Measurements from ENCODE around the gene ADAM15. TPM values are rescaled to one million over a fixed set of nuclear protein-coding genes. Genes with fewer than 3 reads are reported as not detected.

Gene ADAM15
- total and polyA plus RNA-seq, 2 of the 8 experiments (the other 6 are each of a cell fraction or from before 2014, with no cell fraction given) = 32.9 to 37.6 TPM

DNA sequence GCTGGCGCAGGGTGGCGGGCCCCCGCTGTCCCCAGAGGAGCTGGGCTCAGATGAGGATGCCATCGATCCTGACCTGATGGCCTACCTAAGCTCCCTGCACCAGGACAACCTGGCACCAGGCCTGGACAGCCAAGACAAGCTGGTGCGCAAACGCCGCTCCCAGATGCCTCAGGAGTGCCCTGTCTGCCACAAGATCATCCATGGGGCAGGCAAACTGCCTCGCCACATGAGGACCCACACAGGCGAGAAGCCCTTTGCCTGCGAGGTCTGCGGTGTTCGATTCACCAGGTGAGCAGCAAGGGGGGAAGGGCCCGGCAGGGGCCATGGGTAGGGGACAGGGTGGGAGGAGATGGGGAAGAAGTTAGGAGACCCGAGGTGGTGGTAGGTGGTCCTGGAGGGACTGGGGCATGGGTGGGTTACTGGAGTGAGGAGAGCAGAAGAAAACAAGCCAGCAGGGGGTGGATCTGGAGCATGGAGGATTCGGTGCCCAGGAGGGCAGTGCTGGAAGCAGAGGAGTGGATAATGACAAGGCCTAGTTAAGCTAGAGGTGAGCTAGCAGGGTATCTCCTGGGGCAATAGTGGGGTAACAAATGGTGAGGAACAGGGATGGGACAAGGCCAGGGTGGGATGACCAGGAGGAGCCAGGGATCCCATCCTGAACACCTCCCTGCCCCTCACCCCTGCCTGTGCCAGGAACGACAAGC lies 35.4 kb upstream of the ADAM15 start:
- H2BK20ac ChIP-seq (ENCODE audit: low read length) = no peak overlapping the region
- no peak overlapping the region for H3K4me2 ChIP-seq (ENCODE audit: insufficient read depth in 1 of 2, low read depth in 2 of 2, low read length in 2 of 2)
- no peak overlapping the region for H3K9ac ChIP-seq (replicated peaks in 1 of 4; ENCODE audit: extremely low read depth in 1 of 4, low read depth in 3 of 4, low read length in 3 of 4)
- no peaks in the 10 kb centered on the region for H3K9me3 ChIP-seq (ENCODE audit: insufficient read depth in 2 of 2, low read depth in 1 of 2, low read length in 1 of 2)
- H3K4me1 ChIP-seq (replicated peaks in 1 of 4; ENCODE audit: control insufficient read depth in 3 of 4, insufficient read depth in 4 of 4, low read length in 3 of 4) = peaks cover 8 to 35% (median 27%) of the 10 kb centered on the region in 4 experiments
- H3K23ac ChIP-seq (ENCODE audit: insufficient read length) = no peak overlapping the region
- no peak overlapping the region for H3K4ac ChIP-seq (replicated peaks; ENCODE audit: insufficient read length, low read depth, low read length)
- H3K36me3 ChIP-seq (ENCODE audit: control insufficient read depth in 2 of 4, insufficient read depth in 4 of 4, low read length in 3 of 4) = peaks cover 0 to 29% (median 13%) of the 10 kb centered on the region in 4 experiments; a peak in 4 of 8 replicates
- peaks cover 3% of the 10 kb centered on the region; the same call in 1 of the 2 replicates for H3K79me1 ChIP-seq (ENCODE audit: low read depth, low read length)
- no peaks in the 10 kb centered on the region for H3K23me2 ChIP-seq (ENCODE audit: low read depth, low read length)
- H3K79me2 ChIP-seq (ENCODE audit: control insufficient read depth in 1 of 2, insufficient read depth in 2 of 2, low read length in 2 of 2) = peaks cover 0 to 9% of the 10 kb centered on the region in 2 experiments; a peak in 2 of 4 replicates
- no peak overlapping the region for H3K56ac ChIP-seq (replicated peaks; ENCODE audit: insufficient read length, low read depth, low read length)
- no peak overlapping the region for H4K5ac ChIP-seq (ENCODE audit: insufficient read length, low read depth, low read length)
- H3K4me3 ChIP-seq (ENCODE audit: extremely low read depth in 1 of 4, insufficient read depth in 2 of 4, low read depth in 3 of 4, low read length in 4 of 4) = no peak overlapping the region
- WGBS, 2 experiments (ENCODE audit: extremely low coverage in 1 of 2, insufficient coverage in 1 of 2, insufficient read length in 1 of 2, insufficient replicate concordance in 2 of 2, low coverage in 1 of 2, low lambda C conversion rate in 2 of 2, missing lambda C conversion rate in 1 of 2) = 97% methylated on average over 12 of the region's 16 CpGs; no CpG with 5 or more reads in 1 of the 2 experiments
- no peak overlapping the region for H2BK15ac ChIP-seq (ENCODE audit: low read length)
- no peaks in the 10 kb centered on the region for H4K20me1 ChIP-seq (replicated peaks in 1 of 2; ENCODE audit: control insufficient read depth in 1 of 2, insufficient read depth in 2 of 2, low read length in 2 of 2)
- H2BK5ac ChIP-seq (ENCODE audit: low read depth, low read length) = 0 out of 2 replicates have a peak overlapping the region, but pooled peaks have one; percentile 56
- no peak overlapping the region for H4K8ac ChIP-seq (ENCODE audit: extremely low read depth, insufficient read depth, low read length)
- 0 out of 2 replicates have a peak overlapping the region, but pooled peaks have one; percentile 32 for H2AK5ac ChIP-seq (ENCODE audit: low read depth, low read length)
- ChIA-PET CTCF (ENCODE audit: partially characterized antibody) (interaction anchor here (0.9 to 18.6 kb wide), 15 partner anchors 9 to 76 kb away, joined by 3 to 354 read pairs (median 7); partner anchors contain the start of genes ADAM15, DCST1, DCST2 and EFNA4), POLR2A (ENCODE audit: partially characterized antibody) (interaction anchor here (0.7 to 14.8 kb wide), 9 partner anchors 10 to 52 kb away, joined by 3 to 128 read pairs (median 9); partner anchors contain the start of genes ADAM15, CKS1B, LENEP and SHC1)
- no peak overlapping the region for H2AFZ ChIP-seq (ENCODE audit: low read length)
- no peak overlapping the region; the same call in 1 of the 2 replicates for H3K27ac ChIP-seq (ENCODE audit: low read depth, low read length)
- FAIRE-seq (no peak), DNase-seq (ENCODE audit: low read depth in 1 of 2, low spot score in 2 of 2) (no peak)
- no peak overlapping the region for H4K91ac ChIP-seq (replicated peaks; ENCODE audit: insufficient read length, low read length)
- TF ChIP-seq SP2 (IDR thresholded peaks at IDR 0.05; ENCODE audit: low read length) (no peak), CTBP2 (IDR thresholded peaks at IDR 0.05; ENCODE audit: borderline replicate concordance, insufficient read depth, insufficient read length, low read length) (no peak), TAF1 (IDR thresholded peaks at IDR 0.05; ENCODE audit: low read depth, low read length) (no peak), NRF1 (IDR thresholded peaks at IDR 0.05; ENCODE audit: low read depth, low read length) (no peak), KDM1A (IDR thresholded peaks at IDR 0.05; ENCODE audit: borderline replicate concordance, low read length) (no peak)
- H2BK120ac ChIP-seq (replicated peaks; ENCODE audit: low read depth, low read length) = no peak overlapping the region
- 0 out of 2 replicates have a peak overlapping the region, but pooled peaks have one; percentile 7 for H2BK12ac ChIP-seq (ENCODE audit: low read depth, low read length)
- no peak overlapping the region for H3K18ac ChIP-seq (ENCODE audit: extremely low read depth, low read length)
- H3K27me3 ChIP-seq (replicated peaks in 1 of 4; ENCODE audit: control insufficient read depth in 3 of 4, extremely low read depth in 1 of 4, insufficient read depth in 3 of 4, low read length in 3 of 4) = 0 out of 7 replicates have a peak, but pooled peaks cover 0 to 2% (median 0%) of the 10 kb centered on the region in 4 experiments
- no peak overlapping the region for H3K14ac ChIP-seq (ENCODE audit: insufficient read length)

All from H1 (cell line).